Mesendoderm (in vitro differentiated cells): ENCODE measurements around the gene CEPT1.

ENCODE experiments used
- DNase-seq: peaks from one replicate; pipeline ENCODE4 v3.0.0; 2013
- H2AK5ac ChIP-seq: 2 replicates; pipeline ENCODE4 v1.6.1; 2013; ENCODE audit warnings: low read length, inconsistent platforms
- H2BK120ac ChIP-seq: 2 replicates; pipeline ENCODE4 v1.6.1; 2013; ENCODE audit warnings: low read depth, mild to moderate bottlenecking, low read length, moderate library complexity, mixed read lengths
- H2BK15ac ChIP-seq: replicated peaks from 2 replicates; pipeline ENCODE4 v1.6.1; 2013; ENCODE audit warnings: low read depth, mild to moderate bottlenecking, moderate library complexity
- H2BK5ac ChIP-seq: 2 replicates; pipeline ENCODE4 v1.6.1; 2013; ENCODE audit warnings: low read length, inconsistent platforms
- H3K18ac ChIP-seq: 2 replicates; pipeline ENCODE4 v1.6.1; 2013; ENCODE audit warnings: mild to moderate bottlenecking, low read length, mixed read lengths
- H3K23ac ChIP-seq: one replicate; pipeline ENCODE4 v1.6.1; 2013; ENCODE audit warnings: low read length
- H3K27ac ChIP-seq: 2 replicates; pipeline ENCODE4 v1.5.1; 2013; ENCODE audit warnings: low read depth, mild to moderate bottlenecking, inconsistent platforms, low read length, moderate library complexity
- H3K27me3 ChIP-seq: 2 replicates; pipeline ENCODE4 v1.6.1; 2013; ENCODE audit warnings: low read length, control low read depth, mild to moderate bottlenecking, inconsistent platforms; ENCODE audit not compliant: insufficient read depth, poor library complexity
- H3K36me3 ChIP-seq: 2 replicates; pipeline ENCODE4 v1.6.1; 2013; ENCODE audit warnings: low read length, inconsistent platforms; ENCODE audit not compliant: control insufficient read depth, insufficient read depth
- H3K4ac ChIP-seq: one replicate; pipeline ENCODE4 v1.6.1; 2013; ENCODE audit warnings: low read depth, mild to moderate bottlenecking, low read length, moderate library complexity
- H3K4me1 ChIP-seq: 2 replicates; pipeline ENCODE4 v1.6.1; 2013; ENCODE audit warnings: low read depth, low read length, inconsistent platforms; ENCODE audit not compliant: control insufficient read depth
- H3K4me2 ChIP-seq: 2 replicates; pipeline ENCODE4 v1.6.1; 2013; ENCODE audit warnings: low read length
- H3K4me3 ChIP-seq: 2 replicates; pipeline ENCODE4 v1.5.1; 2013; ENCODE audit warnings: mild to moderate bottlenecking, low read length
- H3K56ac ChIP-seq: one replicate; pipeline ENCODE4 v1.6.1; 2013; ENCODE audit warnings: low read length
- H3K79me1 ChIP-seq: 2 replicates; pipeline ENCODE4 v1.6.1; 2013; ENCODE audit warnings: low read length, inconsistent platforms
- H3K79me2 ChIP-seq: 2 replicates; pipeline ENCODE4 v1.6.1; 2013; ENCODE audit warnings: mild to moderate bottlenecking, low read length; ENCODE audit not compliant: control insufficient read depth, insufficient read depth
- H3K9ac ChIP-seq: 2 replicates; pipeline ENCODE4 v1.6.1; 2013; ENCODE audit warnings: low read length, inconsistent platforms
- H4K5ac ChIP-seq: one replicate; pipeline ENCODE4 v1.6.1; 2013; ENCODE audit warnings: low read length
- H4K8ac ChIP-seq: one replicate; pipeline ENCODE4 v1.6.1; 2013; ENCODE audit warnings: low read depth, mild to moderate bottlenecking, control low read depth, low read length, moderate library complexity
- WGBS: extraction: QIAGEN DNeasy Blood & Tissue Kit; methylation state at CpG from one replicate; pipeline ENCODE4 v1.1.7; 2013; ENCODE audit warnings: low lambda C conversion rate, missing lambda C conversion rate; ENCODE audit not compliant: insufficient coverage; ENCODE audit errors: extremely low coverage; 5-methylcytosine and 5-hydroxymethylcytosine counted together

Gene CEPT1

DNA sequence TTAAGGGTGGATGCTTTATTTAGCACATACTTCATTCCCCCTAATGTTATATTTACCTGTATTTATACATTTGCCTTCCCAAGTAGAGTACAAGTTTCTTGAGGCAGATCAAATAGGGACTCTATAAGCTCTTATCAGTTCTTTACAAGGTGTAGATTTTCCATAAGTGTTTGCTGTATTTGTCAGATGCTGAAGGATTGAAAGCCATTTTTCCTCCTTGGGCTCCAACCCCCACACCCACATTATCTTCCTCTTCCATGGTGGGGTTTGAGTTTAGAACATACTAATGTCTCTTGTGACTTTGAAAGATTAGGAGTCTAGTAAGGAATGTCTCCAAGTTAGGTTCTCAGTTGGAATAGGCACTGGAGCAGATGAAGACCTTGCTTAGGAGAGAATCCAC, 85.1 kb downstream of the CEPT1 start:
- H3K36me3 ChIP-seq, result no peaks in the 10 kb centered on the region

DNA sequence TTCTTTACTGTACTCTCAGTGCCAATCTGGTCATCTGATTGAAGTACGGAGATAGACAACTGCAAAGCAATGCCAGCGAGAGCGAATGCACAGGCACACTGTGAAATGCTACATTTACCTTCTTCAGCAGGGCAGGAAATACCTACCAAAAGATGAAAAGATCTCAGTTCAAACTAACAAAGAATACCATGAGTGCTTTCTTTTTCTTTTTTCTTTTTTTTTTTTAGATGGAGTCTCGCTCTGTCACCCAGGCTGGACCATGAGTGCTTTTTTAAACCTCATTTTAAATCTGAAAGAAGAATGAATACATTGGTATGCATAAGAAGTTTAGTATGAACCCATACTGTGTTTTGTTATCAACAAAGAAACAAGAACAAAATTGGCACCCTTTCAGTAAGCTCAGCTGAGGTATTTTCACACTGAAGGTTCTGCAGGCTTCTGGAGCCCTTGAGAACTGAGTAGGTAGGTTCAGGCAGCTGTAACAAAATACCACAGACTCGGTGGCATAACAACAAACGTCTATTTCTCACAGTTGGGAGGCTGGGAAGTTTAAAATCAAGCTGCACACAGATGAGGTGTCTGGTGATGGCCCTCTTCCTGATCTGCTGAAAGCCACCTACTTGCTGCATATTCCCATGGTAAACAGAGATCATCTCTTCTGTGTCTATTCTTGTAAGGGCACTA, 85.8 kb downstream of the CEPT1 start:
- DNase-seq, result no peak
- Histone ChIP-seq H3K36me3 (no peaks in the 10 kb centered on the region), H3K23ac (no peak overlapping the region), H4K5ac (no peak overlapping the region), H3K4ac (no peak overlapping the region), H3K4me2 (no peak overlapping the region), H3K27ac (no peak overlapping the region), H4K8ac (no peak overlapping the region), H2AK5ac (no peak overlapping the region), H3K4me3 (no peak overlapping the region), H2BK15ac (no peak overlapping the region), H3K18ac (no peak overlapping the region), H3K27me3 (peaks cover 1% of the 10 kb centered on the region), H3K4me1 (no peaks in the 10 kb centered on the region), H3K56ac (no peak overlapping the region), H3K79me2 (no peaks in the 10 kb centered on the region), H2BK5ac (no peak overlapping the region), H3K9ac (no peak overlapping the region), H3K79me1 (no peaks in the 10 kb centered on the region), H2BK120ac (no peak overlapping the region)
- WGBS, result no CpG with 5 or more reads among the region's 6 CpGs

More for the DNA sequence above, 85.1 kb downstream of the CEPT1 start:
- peaks cover 7% of the 10 kb centered on the region for H3K4me1 ChIP-seq
- no peak for DNase-seq
- H3K79me2 ChIP-seq, result no peaks in the 10 kb centered on the region
- H3K4ac ChIP-seq, result no peak overlapping the region
- no peak overlapping the region for H4K5ac ChIP-seq
- H3K9ac ChIP-seq, result no peak overlapping the region
- no peak overlapping the region for H2BK120ac ChIP-seq
- no peak overlapping the region for H2BK15ac ChIP-seq
- H3K56ac ChIP-seq, result no peak overlapping the region
- no peak overlapping the region for H3K27ac ChIP-seq
- no peak overlapping the region for H3K4me3 ChIP-seq
- no peaks in the 10 kb centered on the region for H3K79me1 ChIP-seq
- H3K4me2 ChIP-seq, result no peak overlapping the region
- H3K18ac ChIP-seq, result no peak overlapping the region
- no peak overlapping the region for H2AK5ac ChIP-seq
- H2BK5ac ChIP-seq, result no peak overlapping the region
- no peaks in the 10 kb centered on the region for H3K27me3 ChIP-seq
- H4K8ac ChIP-seq, result no peak overlapping the region
- H3K23ac ChIP-seq, result no peak overlapping the region

GRCh38 chr1:111227434-111227833, 87.4 kb downstream of the CEPT1 start, which contains the start of gene CHI3L2:
CHI3L2 (plus strand) TSS chr1:111227713; CDS start chr1:111227730, 17 bp downstream.
- Histone ChIP-seq H3K18ac (no peak within 1 kb of the TSS), H3K4me3 (no peak within 1 kb of the TSS), H3K27ac (no peak within 1 kb of the TSS)

GRCh38 chr1:111227851-111228747, 88.1 kb downstream of the CEPT1 start:
- no peak overlapping the region for H3K27ac ChIP-seq
- WGBS, result no CpG with 5 or more reads among the region's 6 CpGs

More at GRCh38 chr1:111227434-111227833, 87.4 kb downstream of the CEPT1 start, which contains the start of gene CHI3L2:
- H3K4me2 ChIP-seq, result no peak within 1 kb of the TSS
- no peaks in the 10 kb centered on the region for H3K79me2 ChIP-seq
- peaks cover 1% of the 10 kb centered on the region for H3K27me3 ChIP-seq
- no peaks in the 10 kb centered on the region for H3K36me3 ChIP-seq
- H4K5ac ChIP-seq, result no peak within 1 kb of the TSS
- DNase-seq, result no peak
- WGBS, result no CpG with 5 or more reads among the region's 3 CpGs
- H3K56ac ChIP-seq, result no peak within 1 kb of the TSS
- no peaks in the 10 kb centered on the region for H3K79me1 ChIP-seq
- H2BK15ac ChIP-seq, result no peak within 1 kb of the TSS
- H2AK5ac ChIP-seq, result no peak within 1 kb of the TSS
- no peaks in the 10 kb centered on the region for H3K4me1 ChIP-seq
- no peak within 1 kb of the TSS for H2BK5ac ChIP-seq
- no peak within 1 kb of the TSS for H3K23ac ChIP-seq
- no peak within 1 kb of the TSS for H2BK120ac ChIP-seq
- no peak within 1 kb of the TSS for H3K4ac ChIP-seq
- no peak within 1 kb of the TSS for H4K8ac ChIP-seq
- no peak within 1 kb of the TSS for H3K9ac ChIP-seq

GRCh38 chr1:111228748-111229126, 88.7 kb downstream of the CEPT1 start:
- Histone ChIP-seq H3K79me1 (no peaks in the 10 kb centered on the region), H3K18ac (no peak overlapping the region), H2AK5ac (no peak overlapping the region), H2BK15ac (no peak overlapping the region), H3K36me3 (no peaks in the 10 kb centered on the region), H3K4me2 (no peak overlapping the region), H4K8ac (no peak overlapping the region), H3K79me2 (no peaks in the 10 kb centered on the region), H3K27me3 (peaks cover 1% of the 10 kb centered on the region), H3K4ac (no peak overlapping the region), H4K5ac (no peak overlapping the region), H3K23ac (no peak overlapping the region), H3K4me3 (no peak overlapping the region), H3K56ac (no peak overlapping the region), H3K27ac (no peak overlapping the region), H3K4me1 (no peaks in the 10 kb centered on the region), H2BK5ac (no peak overlapping the region), H2BK120ac (no peak overlapping the region), H3K9ac (no peak overlapping the region)
- DNase-seq, result no peak
- WGBS, result no CpG with 5 or more reads among the region's 2 CpGs

More at GRCh38 chr1:111227851-111228747, 88.1 kb downstream of the CEPT1 start:
- no peak overlapping the region for H2BK15ac ChIP-seq
- H3K9ac ChIP-seq, result no peak overlapping the region
- H3K4me3 ChIP-seq, result no peak overlapping the region
- H3K56ac ChIP-seq, result no peak overlapping the region
- no peak overlapping the region for H4K8ac ChIP-seq
- H2BK5ac ChIP-seq, result no peak overlapping the region
- no peak overlapping the region for H2AK5ac ChIP-seq
- peaks cover 1% of the 10 kb centered on the region for H3K27me3 ChIP-seq
- no peaks in the 10 kb centered on the region for H3K4me1 ChIP-seq
- no peak overlapping the region for H2BK120ac ChIP-seq
- no peak for DNase-seq
- no peak overlapping the region for H3K4ac ChIP-seq
- H3K18ac ChIP-seq, result no peak overlapping the region
- no peak overlapping the region for H3K23ac ChIP-seq
- H3K79me2 ChIP-seq, result no peaks in the 10 kb centered on the region
- no peaks in the 10 kb centered on the region for H3K36me3 ChIP-seq
- no peak overlapping the region for H3K4me2 ChIP-seq
- no peaks in the 10 kb centered on the region for H3K79me1 ChIP-seq
- no peak overlapping the region for H4K5ac ChIP-seq
